Cerebellar cortex (tissue), 1 donor: Measurements from ENCODE around the gene SIL1.
"Not testable (repeated sequence)": the region's sequence is repeated elsewhere in the genome, so short reads cannot be mapped to it uniquely, and the experiment has no call there.

Experiments
- DNase-seq: peaks from one replicate; pipeline ENCODE4 v3.0.0-alpha.2; 2015; ENCODE audit warnings: low spot score

SIL1 gene

DNA sequence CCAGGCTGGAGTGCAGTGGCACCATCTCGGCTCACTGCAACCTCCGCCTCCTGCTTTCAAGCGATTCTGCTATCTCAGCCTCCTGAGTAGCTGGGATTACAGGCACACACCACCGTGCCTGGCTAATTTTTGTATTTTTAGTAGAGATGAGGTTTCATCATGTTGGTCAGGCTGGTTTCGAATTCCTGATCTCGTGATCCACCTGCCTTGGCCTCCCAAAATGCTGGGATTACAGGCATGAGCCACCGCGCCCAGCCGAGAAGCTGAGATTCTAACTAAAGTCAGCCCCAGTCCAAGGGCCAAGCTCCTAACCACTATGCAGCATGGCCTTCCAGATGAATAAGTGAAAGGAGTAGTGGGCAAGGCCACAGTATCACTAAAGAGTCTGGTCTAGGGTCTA, 20.9 kb downstream of the SIL1 start:
- DNase-seq = not testable (repeated sequence)

DNA sequence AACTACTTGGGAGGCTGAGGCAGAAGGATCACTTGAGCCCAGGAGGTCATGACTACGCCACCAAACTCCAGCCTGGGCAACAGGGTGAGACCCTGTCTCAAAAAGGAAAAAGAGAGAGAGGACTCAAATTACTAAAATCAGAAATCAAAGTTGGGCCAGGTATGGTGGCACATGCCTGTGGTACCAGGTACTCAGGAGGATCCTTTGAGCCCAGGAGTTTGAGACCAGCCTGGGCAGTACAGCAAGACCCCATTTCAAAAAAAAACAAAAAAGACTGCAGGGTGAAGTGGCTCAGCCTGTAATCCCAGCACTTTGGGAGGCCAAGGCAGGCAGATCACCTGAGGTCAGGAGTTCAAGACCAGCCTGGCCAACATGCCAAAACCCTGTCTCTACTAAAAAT, 23.8 kb downstream of the SIL1 start:
- DNase-seq = not testable (repeated sequence)

DNA sequence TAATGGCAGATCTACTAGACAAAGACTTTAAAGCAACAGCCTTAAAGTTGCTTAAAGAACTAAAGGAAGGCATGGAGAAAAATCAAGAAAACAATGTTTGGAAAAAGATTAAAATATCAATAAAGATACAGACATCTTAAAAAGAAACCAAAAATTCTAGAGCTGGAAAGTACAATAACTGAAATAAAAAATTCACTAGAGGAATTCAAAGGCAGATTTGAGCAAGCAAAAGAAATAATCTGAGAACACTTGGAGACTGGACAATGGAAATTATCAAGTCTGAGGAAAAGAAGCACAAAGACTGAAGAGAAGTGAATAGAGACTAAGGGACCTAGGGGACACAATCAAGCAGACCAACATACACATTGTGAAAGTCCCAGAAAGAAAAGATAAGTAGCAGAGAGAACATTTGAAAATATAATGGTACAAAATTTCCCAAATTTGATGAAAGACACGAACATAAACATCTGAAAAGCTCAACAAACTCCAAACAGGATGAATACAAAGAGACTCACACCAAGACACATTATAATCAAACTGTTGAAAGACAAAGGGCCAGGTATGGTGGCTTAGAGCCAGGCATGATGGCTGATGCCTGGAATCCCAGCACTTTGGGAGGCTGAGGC, 26.3 kb downstream of the SIL1 start:
- no peak for DNase-seq

DNA sequence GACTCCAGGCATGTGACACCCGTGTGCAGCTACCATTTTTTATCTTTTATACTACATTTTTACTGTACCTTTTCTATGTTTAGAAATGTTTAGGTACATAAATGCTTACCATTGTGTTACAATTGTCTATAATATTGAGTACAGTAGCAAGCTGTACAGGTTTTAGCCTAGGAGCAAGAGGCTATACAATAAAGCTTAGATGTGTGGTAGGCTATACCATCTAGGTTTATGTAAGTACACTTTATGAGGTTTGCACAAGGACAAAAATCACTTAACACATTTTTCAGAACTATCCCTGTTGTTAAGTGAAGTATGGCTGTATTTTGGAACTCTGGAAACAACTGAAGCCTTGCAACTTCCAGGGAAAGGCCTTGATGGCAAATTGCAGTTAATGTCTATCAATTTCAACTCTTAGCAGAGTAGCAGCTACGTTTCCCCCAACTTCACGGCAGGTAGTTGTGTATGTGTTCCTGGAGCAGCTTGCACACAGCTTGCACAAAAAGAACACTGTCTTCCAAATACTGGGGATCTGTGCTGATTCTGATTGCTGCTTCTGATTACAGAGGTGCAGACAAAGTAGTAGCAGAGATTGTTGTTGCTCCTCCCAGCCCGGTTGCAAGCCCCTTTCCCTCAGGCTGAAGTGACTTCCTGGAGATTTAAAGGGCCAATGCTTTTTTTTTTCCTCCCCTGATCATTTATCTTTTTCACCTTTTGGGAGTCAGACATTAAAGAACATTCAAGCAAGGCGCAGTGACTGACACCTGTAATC, 30.0 kb downstream of the SIL1 start:
- no peak for DNase-seq

DNA sequence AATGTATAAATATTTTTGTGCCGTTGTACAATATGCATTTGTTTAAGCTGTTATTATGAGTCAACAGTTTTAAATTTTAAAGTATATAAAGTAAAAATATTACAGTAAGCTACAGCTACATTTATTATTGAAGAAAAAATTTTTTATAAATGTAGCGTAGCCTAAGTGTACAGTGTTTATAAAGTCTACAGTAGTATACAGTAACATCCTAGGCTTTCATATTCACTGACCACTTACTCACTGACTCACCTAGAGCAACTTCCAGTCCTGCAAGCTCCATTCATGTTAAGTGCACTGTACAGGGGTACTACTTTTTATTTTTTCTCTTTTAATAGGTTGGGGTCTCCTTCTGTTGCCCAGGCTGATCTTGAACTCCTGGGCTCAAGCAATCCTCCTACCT, 30.6 kb downstream of the SIL1 start:
- no peak for DNase-seq

DNA sequence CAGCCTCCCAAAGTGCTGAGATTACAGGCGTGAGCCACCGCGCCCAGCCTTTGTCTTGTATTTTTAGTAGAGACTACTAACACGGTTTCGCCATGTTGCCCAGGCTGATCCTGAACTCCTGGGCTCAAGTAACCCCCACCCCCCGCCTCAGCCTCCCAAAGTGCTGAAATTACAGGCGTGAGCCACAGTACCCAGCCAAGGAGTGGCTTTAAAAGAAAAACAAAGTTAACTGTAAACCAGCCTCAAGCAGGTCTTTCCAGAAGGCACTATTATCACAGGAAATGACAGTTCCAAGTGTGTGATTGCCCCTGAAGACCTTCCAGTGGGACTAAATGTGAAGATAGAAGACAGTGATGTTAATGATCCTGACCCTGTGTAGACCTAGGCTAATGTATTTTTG, 31.1 kb downstream of the SIL1 start:
- DNase-seq = no peak

DNA sequence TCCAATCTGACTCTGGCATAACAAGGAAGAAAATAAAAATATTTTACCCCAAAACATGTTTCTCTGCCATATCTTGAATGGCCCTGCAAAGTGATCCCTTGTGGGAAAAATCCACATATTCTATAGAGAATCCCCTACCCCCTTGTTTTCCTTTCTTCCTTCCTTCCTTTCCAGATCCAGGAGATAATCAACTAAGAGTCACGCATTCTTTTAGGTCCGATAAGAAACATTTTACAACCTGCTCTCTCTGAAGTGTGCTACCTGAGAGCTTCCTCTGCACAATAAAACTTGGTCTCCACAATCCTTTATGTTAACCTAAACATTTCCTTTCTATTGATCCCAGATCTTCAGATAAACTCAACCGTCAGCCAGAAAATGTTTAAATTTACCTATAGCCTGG, 33.3 kb downstream of the SIL1 start:
- not testable (repeated sequence) for DNase-seq

DNA sequence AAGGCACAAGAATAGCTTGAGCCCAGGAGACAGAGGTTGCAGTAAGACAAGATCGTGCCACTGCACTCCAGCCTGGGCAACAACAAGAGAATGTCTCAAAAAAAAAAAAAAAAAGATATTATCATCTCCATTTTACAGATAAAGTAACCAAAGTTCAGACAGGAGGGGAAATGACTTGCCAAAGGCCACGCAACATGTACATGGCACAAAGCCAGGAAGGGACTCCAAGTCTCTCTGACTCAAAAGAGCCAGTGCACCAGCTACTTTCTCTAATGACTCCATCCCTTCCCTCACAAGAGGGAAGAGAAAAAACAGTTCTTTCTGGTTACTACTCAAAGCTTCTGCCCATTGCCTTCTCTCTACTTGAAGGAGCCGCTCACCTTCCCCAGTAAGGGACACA, 34.1 kb downstream of the SIL1 start:
- no peak for DNase-seq

DNA sequence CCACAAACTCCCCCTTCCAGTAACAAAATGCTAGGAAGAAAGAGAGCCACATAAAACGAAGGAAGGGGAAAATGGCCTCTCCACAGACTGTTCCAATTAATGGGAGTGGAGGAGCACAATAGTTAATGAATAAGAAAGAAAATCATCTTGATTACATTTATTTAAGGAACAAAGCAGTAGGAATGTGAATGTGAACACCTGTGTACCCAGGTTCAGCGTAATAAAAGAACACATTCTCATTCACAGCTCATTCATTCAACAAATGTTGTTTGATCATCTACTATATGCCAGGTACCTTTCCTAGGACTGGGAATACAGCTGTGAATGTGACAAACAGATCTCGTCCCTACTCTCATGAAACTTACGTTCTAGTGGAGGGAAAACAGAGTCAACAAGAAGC, 35.7 kb downstream of the SIL1 start:
- no peak for DNase-seq

DNA sequence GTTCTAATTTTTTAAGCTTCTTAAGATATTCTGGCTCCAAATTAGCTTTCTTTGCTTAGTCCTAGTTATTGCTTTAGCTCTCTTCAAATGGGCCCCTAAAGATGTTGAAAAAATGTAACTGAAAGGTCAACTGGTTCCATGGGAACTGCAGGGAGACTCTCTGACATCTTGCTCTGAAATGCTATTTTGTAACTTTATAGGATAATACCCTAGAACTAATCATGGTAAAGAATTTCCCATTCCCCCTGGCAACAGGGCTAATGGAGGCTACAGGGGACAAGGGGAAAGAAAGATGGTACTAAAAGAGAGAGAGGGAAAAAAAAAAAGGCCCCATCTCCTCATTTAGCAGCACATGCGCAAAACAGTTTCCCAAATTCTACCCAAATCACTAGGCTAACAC, 39.4 kb downstream of the SIL1 start:
- no peak for DNase-seq

DNA sequence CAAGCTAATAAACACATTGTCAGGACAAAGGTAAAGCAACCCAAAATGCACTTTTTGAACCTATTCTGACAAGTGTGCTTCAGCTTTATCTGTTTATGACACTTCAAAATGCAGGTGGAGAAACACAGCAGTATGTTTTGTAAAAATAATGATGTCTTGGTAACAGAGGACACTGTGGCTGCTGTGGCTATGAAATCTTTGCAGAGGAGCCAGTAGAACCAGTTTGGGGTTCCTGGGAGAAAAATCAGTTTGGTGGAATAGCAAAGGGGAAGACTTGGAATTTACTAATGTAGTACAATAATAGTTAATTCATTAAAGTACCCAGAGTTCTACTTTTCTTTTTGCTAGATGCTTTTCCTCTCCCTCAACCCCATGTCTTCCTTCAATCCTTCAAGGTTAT, 40.6 kb downstream of the SIL1 start:
- DNase-seq = no peak

DNA sequence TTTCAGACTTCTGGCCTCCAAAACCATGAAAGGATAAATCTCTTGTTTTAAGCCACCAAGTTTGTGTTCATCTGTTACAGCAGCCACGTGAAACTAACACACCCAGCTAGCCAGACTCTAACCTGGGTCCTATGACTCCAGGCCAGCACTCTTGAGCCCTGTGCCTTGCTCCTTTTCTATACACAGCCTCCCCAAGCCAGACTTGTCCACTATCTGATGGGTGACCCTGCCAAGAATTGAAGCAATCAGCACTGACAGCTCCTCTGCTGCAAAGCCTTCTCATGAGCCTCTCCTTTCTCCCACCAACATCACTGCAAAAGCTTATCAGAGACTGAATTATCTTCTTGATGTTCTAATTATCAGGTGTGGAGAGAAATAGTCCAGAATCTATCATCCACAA, 41.4 kb downstream of the SIL1 start:
- DNase-seq = no peak

DNA sequence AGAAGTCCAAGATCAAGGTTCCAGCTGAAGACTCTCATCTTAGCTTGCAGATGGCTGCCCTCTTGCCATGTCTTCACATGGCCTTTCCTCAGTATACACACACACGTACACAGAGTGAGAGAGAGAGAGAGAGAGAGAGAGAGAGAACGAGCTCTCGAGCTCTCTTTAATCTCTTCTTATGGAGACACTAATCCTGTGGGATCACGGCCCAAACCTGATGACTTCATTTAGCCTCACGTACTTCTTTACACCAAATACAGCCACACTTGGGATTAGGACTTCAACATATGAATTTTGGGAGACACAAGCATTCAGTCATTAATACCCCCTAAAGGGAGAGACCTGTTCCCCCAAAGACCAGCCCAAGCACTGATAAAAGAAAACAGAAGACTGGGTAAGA, 42.8 kb downstream of the SIL1 start:
- DNase-seq = no peak

DNA sequence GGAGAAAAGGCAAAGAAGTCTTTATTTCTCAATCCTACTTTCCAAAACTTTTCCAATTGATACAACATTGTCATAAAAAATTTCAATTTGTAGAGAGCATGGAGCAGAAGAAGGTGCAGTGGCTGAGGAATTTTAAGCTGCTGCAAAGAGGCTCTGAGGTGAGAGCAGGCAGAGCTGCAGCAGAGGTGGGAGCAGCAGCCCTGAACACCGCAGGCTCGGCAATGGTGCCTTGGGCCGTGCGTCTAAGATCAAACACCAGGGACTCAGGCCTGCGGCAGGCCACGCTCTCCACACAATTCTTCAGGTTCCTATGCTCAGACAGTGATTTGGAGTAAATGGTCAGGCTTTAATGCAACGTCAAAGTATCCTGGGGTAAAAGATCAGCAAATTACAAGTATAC, 46.3 kb downstream of the SIL1 start:
- DNase-seq = no peak

DNA sequence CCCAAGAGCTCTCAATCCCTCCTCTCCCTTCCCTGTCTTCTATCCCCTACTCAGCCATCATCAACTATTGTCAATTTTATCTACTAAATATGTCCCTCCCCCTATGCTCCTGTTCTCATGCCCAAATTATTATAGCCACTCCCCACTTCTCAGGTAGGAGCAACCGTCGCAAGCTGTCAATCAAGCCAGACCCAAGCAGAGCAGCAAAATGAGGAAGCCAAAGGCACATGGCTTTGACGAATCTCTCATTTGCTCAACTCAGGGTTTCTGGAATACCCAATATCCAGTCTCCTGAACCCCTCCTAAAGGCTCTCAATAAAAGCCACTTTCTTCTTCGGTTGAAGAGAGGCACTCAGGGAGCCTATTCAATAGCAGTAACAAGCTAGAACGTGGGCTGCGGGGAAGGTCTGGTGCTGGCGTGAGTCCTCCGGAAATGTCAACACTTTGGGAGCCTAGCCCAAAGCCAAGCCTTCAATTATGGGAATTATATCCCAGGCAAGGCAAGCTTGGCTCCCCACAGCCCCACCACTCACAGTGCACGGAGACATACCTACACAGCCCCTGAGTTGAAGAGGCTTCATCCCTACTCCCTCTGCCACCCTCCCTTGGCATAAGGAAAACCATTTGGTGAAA, 47.7 kb downstream of the SIL1 start:
- DNase-seq = no peak

DNA sequence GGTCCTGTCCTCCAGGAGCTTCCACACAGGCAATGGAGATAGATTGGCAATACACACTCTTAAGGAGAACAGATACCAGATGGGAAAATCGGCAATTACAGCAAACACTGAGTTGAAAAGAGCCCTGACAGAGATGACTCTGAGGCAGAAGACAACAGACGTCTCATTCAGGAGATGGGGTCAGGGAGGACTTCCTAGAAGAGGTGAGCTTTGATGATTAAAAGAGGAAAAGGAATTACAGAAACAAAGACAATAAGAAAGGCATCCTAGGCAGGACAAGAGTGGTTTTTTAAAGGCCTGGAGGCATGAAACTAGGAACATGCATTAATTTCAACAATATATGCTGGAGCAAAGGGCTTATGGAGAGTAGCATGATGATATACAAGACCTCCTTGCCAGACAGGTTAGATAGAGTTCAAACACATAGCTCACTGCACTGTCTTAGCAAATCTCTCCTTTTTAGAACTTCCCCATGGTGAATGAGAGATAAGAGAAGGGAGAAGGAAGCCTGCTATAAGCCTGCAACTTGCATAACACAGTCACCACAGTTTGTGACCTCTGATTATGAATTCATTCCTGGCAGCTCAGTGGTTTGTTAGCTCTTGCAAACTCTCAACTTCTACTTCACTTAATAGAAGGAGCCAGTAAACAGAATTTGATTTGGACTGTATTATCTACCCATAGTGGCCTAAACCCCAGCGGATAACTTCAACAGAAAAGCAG, 48.5 kb downstream of the SIL1 start:
- no peak for DNase-seq

DNA sequence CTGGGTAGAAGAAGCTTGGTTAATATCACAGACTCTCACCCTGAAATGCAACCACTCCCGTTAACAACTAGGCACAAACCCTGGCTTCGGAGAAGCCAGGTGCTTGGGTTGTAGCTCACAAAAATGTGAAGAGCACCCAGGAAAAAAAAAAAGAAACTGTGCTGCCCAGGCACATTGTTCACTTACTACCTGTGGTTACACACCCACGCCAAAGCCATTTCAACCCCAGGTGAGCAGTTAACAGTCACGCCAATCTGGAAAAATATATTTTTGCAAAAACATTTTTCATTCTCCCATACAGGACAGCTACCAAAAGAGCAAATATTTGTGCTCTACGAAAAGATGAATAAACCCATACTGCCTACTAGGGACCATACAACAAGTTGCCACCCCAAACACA, 49.2 kb downstream of the SIL1 start:
- no peak for DNase-seq

DNA sequence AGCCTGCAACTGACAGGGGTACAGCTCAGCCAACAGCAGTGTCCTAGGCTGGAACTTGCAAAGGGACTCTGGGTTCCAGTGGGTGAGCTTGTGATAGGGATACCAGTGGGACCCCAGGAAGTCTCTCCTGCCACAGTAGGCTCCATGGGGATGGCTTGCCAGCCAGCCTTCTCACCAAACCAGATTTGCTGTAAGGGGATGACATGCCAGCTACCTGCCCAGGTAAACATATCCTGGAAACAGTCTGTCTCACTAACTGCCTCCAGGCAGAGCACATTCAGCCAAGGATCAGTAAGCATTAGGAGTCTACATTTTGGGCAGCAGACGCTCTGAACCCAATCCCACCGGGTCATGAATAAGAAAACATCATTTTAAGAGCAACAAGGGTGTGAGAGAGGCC, 49.9 kb downstream of the SIL1 start:
- no peak for DNase-seq

DNA sequence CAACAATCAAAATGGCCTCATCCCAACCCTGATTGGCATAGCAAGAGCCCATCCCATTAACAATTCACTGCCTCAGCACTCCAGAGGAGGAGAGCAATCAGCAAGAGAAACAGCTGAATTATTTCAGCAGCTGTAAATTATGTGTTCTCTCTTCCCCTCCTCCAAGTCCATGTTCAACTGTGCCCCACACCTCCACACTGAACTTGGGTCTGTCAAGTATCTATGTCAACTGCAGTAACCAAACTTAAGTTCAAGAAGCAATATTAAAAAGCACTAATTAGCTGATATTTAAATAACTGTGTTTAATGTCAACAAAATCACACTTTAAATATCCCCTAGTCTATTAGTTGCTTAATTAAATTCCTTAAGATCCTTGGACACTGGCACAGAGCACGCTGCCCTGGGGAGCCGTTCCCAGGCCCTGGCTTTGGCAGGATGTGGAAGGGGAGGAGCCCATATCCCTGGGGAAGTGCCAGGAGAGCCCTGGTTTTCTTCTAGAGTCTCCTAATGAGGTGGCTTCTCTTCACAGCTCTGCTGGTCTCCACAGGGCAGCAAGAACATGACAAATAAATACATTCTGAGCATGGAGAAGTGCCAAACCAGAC, 50.6 kb downstream of the SIL1 start:
- peak; percentile 62 for DNase-seq

DNA sequence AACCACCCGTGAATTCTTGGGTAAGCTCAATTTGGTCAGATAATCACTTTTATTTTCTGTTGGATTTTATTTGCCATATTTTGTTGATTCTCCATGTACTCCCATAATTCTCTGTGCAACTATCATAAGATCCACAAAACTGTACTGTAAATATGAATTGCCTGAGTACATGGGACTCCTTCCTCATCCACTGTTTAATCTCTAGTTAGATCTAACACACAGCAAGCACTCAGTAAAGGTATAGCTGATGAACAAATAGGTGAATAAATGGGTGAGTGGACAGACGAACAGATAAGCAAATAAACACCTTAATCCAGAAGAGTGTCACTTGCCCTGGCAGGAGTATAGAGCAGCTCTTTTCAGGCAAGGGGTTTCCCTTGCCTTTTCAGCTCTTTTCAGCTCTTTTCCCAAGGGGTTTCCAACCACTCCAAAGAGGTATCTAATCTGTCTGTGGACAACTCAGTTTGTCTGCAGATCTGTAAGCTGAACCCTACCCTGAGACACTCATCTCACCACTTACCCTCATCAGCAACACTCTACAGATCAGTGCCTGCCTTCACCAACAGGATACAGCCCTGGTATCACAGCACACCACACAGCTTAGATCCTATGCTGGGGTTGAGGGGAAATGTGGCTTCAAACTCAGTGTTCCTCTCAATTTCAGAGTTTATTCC, 51.2 kb downstream of the SIL1 start:
- DNase-seq = no peak

DNA sequence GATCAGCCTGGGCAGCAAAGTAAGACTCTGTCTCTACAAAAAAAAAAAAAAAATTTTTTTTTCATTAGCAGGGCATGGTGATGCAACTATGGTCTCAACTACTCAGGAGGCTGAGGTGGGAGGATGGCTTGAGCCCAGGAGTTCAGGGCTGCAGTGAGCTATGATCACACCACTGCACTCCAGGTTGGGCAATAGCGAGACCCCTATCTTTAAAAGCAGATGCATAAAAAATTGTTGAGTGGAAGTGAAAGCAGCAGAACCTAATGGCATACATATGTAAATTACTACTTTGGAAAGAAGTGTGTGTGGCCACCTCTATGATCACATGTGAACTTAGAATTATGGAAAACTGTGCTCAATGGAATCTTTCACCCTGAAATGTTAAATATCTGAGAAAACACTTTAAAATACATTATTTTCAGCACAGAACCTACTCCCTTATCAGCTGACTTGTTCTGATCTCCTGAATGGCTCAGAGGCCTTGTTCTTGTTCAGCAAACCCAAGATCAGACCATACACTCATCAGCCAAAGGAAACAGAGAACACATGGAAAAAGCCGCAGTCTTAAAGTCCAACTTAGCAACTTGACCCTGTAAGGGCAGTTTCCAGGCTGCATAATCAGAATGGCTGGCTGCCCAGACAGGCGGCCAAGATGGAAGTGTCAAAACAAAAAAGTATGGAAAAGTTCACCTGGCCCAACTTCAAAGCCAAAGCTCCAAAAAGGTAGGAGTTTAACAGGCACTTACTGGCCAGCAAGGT, 56.5 kb downstream of the SIL1 start:
- DNase-seq = no peak
